ENCODE results near the gene RPIA. TPM values are rescaled to one million over a fixed set of nuclear protein-coding genes. Genes with fewer than 3 reads are reported as not detected.

RPIA gene
- total RNA-seq, 1 experiment from 2014 or later = 4.9 TPM

DNA sequence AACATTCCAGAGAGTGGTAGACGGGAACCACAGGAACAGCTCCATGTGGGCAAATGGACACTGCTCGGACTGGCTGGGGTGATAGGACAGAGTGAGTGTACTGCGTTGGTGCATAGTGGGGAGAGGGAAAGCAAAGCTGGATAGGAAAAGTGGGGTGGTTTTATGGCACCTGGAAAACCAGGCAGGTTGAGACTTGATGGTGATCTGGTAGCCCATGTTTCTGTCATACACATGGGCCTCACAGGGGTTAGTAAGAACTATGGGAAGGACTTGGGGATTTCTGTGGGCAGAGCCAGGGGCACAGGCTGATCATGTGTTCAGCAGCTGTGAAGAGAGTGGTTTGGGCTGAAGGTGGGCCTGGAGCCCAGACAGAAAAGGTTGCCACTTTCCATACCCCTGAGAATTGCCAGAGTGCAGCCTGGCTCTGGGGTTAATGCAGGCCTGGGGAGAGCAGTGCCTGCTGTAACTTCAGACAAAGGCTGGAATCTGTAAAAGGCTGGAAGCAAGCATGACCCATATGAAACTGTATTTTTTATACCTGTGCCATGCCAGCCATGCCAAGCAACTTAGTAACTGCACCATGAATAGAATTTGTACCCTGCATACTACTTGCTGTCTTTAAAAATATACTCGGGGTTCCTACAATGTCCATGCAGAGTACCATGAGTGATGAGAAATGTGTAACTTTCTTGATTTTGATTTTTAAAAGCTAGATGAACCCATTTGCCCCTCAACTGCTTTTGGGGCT, 41.9 kb downstream of the RPIA start:
- Histone ChIP-seq H3K27ac (no peak overlapping the region), H3K27me3 (replicated peaks) (no peaks in the 10 kb centered on the region), H3K4me3 (no peak overlapping the region), H3K36me3 (peaks cover 17% of the 10 kb centered on the region), H3K9me3 (replicated peaks) (no peaks in the 10 kb centered on the region), H3K4me1 (replicated peaks) (peaks cover 29% of the 10 kb centered on the region)
- DNase-seq (ENCODE audit: low read depth in 1 of 2, low spot score in 2 of 2) = no peak

DNA sequence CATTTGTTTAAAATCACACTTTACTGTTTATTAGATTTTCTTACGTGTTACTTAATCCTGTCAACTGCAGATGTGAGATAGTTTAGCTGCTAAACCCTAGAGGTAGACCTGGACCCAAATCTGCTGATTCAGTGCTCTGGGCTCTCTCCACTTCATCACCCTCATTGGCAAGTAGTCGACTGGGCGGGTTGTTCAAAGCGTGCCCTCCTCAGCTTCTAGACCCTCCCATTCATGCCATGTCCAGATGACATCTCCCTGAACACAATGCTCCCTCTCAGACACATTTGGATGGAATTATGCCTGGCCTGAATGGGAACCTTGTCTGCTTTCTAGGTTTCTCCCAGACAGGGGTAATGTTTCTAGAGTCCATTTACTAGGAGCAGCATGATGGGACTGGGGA, 43.7 kb downstream of the RPIA start:
- peaks cover 24% of the 10 kb centered on the region for H3K4me1 ChIP-seq (replicated peaks)
- no peaks in the 10 kb centered on the region for H3K9me3 ChIP-seq (replicated peaks)
- H3K4me3 ChIP-seq = no peak overlapping the region
- H3K27ac ChIP-seq = no peak overlapping the region
- no peaks in the 10 kb centered on the region for H3K27me3 ChIP-seq (replicated peaks)
- no peak for DNase-seq (ENCODE audit: low read depth in 1 of 2, low spot score in 2 of 2)
- H3K36me3 ChIP-seq = peaks cover 19% of the 10 kb centered on the region

DNA sequence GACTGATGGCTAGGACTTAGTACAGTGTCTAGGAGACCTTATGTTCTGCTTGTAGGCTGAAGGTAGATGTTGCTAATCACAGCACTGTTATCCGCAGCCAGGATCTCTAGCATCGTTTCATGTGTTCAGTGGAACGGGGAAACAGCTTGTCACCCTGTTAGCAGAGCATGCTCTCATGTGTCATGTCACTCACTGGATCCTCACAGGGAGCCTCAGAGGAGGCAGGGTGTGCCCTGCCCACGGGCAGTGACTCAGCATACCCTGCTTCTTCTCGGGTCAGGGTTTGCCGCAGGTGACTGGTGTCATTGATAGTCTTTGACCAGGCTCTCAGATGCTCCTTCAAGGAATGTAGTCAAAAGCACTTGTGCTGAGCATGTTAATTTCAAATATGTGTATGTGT, 44.4 kb downstream of the RPIA start:
- Histone ChIP-seq H3K27me3 (replicated peaks) (no peaks in the 10 kb centered on the region), H3K4me1 (replicated peaks) (peaks cover 24% of the 10 kb centered on the region), H3K36me3 (peaks cover 19% of the 10 kb centered on the region), H3K27ac (no peak overlapping the region), H3K4me3 (no peak overlapping the region), H3K9me3 (replicated peaks) (no peaks in the 10 kb centered on the region)
- DNase-seq (ENCODE audit: low read depth in 1 of 2, low spot score in 2 of 2) = no peak

DNA sequence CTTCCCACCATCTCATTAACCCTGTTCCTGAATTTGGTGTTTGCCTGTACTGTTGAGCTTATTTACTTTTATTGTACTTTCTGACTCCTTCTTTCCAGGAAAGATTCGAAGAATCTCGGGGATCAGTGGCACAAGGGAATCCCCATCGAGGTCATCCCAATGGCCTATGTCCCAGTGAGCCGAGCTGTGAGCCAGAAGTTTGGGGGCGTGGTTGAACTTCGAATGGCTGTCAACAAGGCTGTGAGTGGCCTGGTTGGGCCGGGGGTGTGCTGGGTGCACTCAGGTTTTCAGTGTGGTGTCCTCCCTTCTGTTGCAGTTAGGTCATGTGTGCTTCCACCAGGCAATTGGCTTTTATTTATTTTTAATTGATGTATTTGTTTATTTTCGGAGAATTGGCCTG, 45.0 kb downstream of the RPIA start:
- Histone ChIP-seq H3K27ac (no peak overlapping the region), H3K4me3 (no peak overlapping the region), H3K27me3 (replicated peaks) (no peaks in the 10 kb centered on the region), H3K9me3 (replicated peaks) (no peaks in the 10 kb centered on the region), H3K36me3 (peaks cover 23% of the 10 kb centered on the region), H3K4me1 (replicated peaks) (peaks cover 24% of the 10 kb centered on the region)
- no peak for DNase-seq (ENCODE audit: low read depth in 1 of 2, low spot score in 2 of 2)

DNA sequence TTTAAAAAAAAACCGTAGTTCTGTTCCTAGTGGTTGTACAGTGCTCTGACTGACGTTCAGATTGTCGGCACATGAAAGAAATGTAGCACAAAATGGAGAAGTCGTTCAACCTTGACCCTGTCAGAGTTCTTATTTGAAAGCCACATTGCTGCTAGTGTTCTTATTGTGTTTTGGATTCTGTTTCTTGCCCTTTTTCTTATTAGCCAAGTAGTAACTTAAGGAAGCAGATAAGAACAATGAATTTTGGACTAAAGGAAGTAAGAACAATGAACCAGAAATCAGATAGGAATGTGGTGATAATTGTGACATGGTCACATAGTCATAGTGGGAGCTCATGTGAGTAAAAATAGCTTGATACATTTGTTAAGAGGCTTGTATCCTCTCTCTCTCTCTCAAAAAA, 45.9 kb downstream of the RPIA start:
- Histone ChIP-seq H3K27me3 (replicated peaks) (no peaks in the 10 kb centered on the region), H3K4me3 (no peak overlapping the region), H3K27ac (peak overlapping the region; percentile 41), H3K9me3 (replicated peaks) (no peaks in the 10 kb centered on the region), H3K4me1 (replicated peaks) (peaks cover 24% of the 10 kb centered on the region), H3K36me3 (peaks cover 23% of the 10 kb centered on the region)
- DNase-seq (ENCODE audit: low read depth in 1 of 2, low spot score in 2 of 2) = peak in 1 of 2 experiments; percentile 55

DNA sequence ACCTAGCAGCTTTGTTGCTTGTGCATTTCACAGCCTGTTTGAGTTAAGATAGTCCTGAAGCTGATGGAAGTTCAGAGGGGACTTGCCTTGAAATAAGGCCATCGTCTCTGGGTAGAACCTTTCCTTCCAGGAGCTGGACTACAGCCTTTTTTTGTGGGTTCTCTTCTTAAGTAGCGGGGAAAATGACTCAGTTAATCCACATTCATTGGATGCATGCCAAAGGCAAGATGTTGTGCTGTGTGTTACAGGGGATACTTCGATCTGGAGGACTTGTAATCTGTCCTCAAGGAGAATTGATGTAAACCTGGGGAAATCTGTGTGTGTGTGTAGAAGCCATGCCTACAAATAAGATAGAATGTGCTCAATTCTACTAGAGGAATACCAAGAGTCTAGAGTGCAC, 46.8 kb downstream of the RPIA start:
- Histone ChIP-seq H3K4me1 (replicated peaks) (peaks cover 24% of the 10 kb centered on the region), H3K36me3 (peaks cover 23% of the 10 kb centered on the region), H3K9me3 (replicated peaks) (no peaks in the 10 kb centered on the region), H3K4me3 (no peak overlapping the region), H3K27me3 (replicated peaks) (no peaks in the 10 kb centered on the region), H3K27ac (peak overlapping the region; percentile 56; the same call in 1 of the 2 replicates)
- DNase-seq (ENCODE audit: low read depth in 1 of 2, low spot score in 2 of 2) = no peak

DNA sequence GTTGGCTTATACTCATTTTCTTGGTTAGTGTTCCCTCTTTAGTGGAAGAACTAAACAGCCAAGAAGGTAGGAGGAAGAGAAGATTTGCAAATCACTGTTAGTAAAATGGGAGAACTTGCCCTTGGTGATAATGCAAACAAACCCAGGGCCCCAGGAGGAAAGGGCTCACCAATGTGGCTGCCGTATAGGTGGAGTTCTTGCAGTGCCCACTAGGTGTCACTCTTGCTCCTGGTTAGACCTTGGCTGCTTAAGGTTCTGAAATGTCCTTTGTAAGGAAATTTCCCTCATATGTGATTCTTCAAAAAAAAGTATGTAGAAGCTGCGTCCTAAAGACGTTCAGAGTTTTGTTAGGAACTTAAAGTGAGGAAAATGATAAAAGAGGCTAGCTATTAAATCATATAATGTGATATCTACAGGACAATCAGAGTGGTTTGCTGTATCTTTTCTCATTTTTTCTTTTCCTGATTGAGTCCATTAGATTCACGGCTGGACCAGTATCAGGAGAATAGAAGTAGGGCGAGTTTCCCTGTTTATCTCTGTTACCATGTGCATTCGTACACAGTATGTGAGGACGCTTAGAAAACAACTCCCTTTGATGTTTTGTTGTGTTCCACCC, 48.6 kb downstream of the RPIA start:
- no peak overlapping the region for H3K27ac ChIP-seq
- H3K36me3 ChIP-seq = peaks cover 28% of the 10 kb centered on the region
- no peaks in the 10 kb centered on the region for H3K9me3 ChIP-seq (replicated peaks)
- H3K4me3 ChIP-seq = no peak overlapping the region
- DNase-seq (ENCODE audit: low read depth in 1 of 2, low spot score in 2 of 2) = peak; percentile 52 to 66
- peaks cover 24% of the 10 kb centered on the region for H3K4me1 ChIP-seq (replicated peaks)
- no peaks in the 10 kb centered on the region for H3K27me3 ChIP-seq (replicated peaks)

DNA sequence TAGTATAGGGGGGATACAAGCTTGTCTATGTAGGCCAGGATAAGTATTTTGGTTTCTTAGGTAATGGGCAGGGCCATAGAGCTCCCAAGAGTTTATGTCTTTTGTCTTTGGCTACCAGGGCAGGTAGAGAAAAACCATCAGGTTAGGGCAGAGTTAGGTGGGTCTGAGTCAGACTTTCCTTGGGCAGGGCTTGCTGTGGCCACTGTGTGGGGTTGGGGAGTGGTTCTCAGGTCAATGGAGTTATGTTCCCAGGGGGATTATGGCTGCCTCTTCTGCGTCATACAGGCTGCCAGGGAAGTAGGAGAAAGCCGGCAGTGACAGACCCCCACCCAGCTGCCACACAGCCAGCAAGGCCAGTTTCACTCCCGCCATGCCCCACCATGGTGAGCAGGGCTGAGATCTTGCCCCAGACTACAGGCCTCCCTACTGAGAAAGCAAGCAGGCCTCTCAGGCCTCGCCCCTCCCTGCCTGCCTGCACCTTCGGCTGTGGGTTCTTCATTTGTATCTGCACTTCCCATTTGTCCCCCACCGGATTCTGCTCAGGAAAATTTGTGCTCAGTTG, 55.5 kb downstream of the RPIA start:
- H3K27me3 ChIP-seq (replicated peaks) = no peaks in the 10 kb centered on the region
- no peak for DNase-seq (ENCODE audit: low read depth in 1 of 2, low spot score in 2 of 2)
- no peaks in the 10 kb centered on the region for H3K4me1 ChIP-seq (replicated peaks)
- H3K4me3 ChIP-seq = no peak overlapping the region
- H3K36me3 ChIP-seq = peaks cover 21% of the 10 kb centered on the region
- H3K9me3 ChIP-seq (replicated peaks) = no peaks in the 10 kb centered on the region
- no peak overlapping the region for H3K27ac ChIP-seq

DNA sequence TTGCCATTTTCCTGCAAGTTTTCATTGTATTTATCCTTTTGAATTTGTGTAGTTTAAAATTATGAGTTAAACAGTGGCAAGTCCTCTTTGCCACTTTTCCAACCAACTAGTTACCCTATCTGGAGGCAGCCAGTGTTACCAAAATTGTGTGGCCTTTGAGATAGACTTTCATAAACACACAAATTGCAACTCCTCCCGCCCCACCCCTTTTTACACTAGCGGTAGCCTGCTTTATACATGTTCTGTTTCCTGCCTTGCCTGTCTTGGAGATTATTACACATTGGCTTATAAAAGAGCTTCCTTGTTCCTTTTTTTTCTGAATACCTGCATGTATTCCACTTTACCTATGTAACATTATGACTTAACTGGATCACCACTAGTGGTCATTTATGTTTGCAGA, 56.5 kb downstream of the RPIA start:
- Histone ChIP-seq H3K4me1 (replicated peaks) (no peaks in the 10 kb centered on the region), H3K9me3 (replicated peaks) (no peaks in the 10 kb centered on the region), H3K4me3 (no peak overlapping the region), H3K27ac (no peak overlapping the region), H3K36me3 (peaks cover 23% of the 10 kb centered on the region), H3K27me3 (replicated peaks) (no peaks in the 10 kb centered on the region)
- DNase-seq (ENCODE audit: low read depth in 1 of 2, low spot score in 2 of 2) = no peak

DNA sequence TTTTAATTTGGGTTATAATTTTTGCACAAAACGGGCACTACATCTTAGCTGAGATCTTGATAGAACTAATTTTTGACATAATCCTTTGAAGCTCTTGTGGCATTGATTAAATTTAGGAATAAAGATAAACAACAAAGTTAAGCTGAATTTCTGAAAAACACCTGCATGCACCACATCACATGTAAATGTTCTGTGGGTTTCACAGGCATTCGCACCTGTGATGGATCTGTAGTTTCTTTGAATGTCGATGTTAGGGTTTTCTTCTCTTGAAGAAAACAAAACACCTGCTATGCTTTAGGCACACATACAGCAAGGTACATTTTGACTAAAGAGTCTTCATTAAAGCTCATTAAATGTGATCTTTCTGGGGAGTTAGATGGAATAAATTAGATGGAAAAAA, 60.3 kb downstream of the RPIA start:
- no peaks in the 10 kb centered on the region for H3K4me1 ChIP-seq (replicated peaks)
- no peak for DNase-seq (ENCODE audit: low read depth in 1 of 2, low spot score in 2 of 2)
- no peaks in the 10 kb centered on the region for H3K9me3 ChIP-seq (replicated peaks)
- H3K27ac ChIP-seq = no peak overlapping the region
- peaks cover 18% of the 10 kb centered on the region for H3K36me3 ChIP-seq
- H3K27me3 ChIP-seq (replicated peaks) = no peaks in the 10 kb centered on the region
- H3K4me3 ChIP-seq = no peak overlapping the region

DNA sequence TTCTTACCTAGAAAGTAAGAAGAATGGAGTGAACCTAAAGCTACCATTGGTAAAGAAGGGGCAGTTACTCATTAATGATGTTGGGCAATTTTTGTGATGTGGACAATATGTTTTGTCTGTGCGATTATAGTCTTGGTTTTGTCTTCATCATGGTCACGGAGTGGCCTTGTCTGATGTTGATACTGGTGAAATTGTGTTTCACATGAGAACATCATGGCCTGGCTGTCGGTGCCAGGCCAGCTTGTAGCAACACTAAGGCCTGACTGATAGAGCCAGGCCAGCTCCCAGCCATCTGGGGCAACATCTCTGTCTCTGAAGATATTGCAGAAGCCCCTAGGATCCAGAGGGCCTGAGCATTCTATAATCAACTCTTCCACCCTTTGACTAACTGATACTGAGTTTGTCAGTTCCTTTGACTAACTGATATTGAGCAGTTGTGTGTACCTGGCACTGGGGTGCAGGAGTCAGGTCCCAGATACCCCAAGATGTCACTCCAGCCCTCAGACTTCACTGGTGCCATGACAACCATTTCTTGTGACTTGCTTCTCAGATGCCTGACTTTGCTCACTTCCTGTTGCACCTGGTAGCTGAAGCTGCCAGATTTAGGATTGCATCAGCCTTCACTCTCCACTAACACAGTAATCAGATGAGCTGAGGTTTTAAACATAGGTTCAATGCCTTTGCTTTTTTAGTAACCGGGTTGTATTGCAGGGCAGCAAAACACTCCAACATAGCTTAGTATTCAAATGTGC, 62.5 kb downstream of the RPIA start:
- no peaks in the 10 kb centered on the region for H3K4me1 ChIP-seq (replicated peaks)
- no peak for DNase-seq (ENCODE audit: low read depth in 1 of 2, low spot score in 2 of 2)
- H3K36me3 ChIP-seq = peaks cover 12% of the 10 kb centered on the region; the same call in 1 of the 2 replicates
- H3K27ac ChIP-seq = no peak overlapping the region
- no peaks in the 10 kb centered on the region for H3K9me3 ChIP-seq (replicated peaks)
- no peak overlapping the region for H3K4me3 ChIP-seq
- H3K27me3 ChIP-seq (replicated peaks) = no peaks in the 10 kb centered on the region

DNA sequence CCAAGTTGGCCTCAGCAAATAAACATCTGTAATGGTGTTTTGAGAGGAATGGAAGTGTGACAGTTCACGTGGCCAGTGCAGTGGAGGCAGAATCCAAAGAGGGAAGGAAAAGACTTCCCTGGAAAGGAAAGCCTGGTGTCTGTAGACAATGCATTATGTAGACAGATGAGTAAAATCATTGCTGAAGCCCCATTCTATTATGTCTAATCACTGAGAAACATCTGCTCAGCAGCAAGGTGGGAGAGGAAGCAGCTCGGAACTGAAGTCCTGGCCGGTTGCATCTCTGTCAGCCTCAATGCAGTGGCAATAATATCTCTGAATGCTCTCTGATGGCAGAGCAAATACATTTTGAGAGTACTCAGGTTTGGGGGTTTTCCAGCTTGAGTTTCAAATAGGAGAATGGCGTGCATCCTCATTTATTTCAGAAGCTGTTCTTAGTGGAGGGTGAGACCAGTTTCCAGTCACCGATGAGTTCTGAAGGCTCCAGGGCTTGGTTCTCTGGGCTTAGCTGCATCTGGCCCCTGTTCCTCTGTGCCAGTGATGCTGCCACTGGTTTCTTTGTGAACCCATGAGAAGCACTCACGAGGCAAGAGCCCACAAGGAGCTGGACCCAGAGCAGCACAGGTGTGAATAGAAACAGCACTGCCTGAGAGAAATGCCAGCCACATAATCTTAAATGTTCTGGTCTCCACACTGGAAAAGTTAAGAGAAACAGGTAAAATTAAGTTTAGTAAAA, 63.3 kb downstream of the RPIA start:
- DNase-seq (ENCODE audit: low read depth in 1 of 2, low spot score in 2 of 2) = no peak
- Histone ChIP-seq H3K27me3 (replicated peaks) (no peaks in the 10 kb centered on the region), H3K4me1 (replicated peaks) (no peaks in the 10 kb centered on the region), H3K27ac (no peak overlapping the region), H3K9me3 (replicated peaks) (no peaks in the 10 kb centered on the region), H3K36me3 (peaks cover 12% of the 10 kb centered on the region; the same call in 1 of the 2 replicates), H3K4me3 (no peak overlapping the region)

DNA sequence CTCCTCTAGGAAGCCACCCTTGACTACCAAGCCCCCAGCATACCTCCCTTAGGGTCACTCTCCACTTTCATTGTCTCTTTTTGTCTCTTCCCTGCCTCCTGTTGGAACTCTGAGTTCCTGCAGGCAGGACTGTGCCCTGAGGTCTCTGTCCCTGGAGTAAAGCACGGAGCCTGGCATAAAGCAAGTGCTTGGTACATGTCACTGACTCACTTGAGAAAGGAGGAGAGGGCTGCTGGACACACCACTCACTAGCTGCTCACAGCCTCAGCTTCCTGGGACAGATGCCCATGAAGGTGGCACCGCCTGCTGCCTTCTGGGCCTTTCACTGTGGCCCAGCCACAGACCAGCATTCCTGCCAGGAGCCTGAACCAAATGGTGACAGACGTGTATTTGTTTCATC, 64.4 kb downstream of the RPIA start:
- H3K27ac ChIP-seq = no peak overlapping the region
- H3K9me3 ChIP-seq (replicated peaks) = no peaks in the 10 kb centered on the region
- H3K36me3 ChIP-seq = peaks cover 10% of the 10 kb centered on the region; the same call in 1 of the 2 replicates
- DNase-seq (ENCODE audit: low read depth in 1 of 2, low spot score in 2 of 2) = no peak
- no peaks in the 10 kb centered on the region for H3K27me3 ChIP-seq (replicated peaks)
- no peaks in the 10 kb centered on the region for H3K4me1 ChIP-seq (replicated peaks)
- no peak overlapping the region for H3K4me3 ChIP-seq
